ENCODE measurements around the gene MYO6. TPM values are rescaled to one million over a fixed set of nuclear protein-coding genes. Genes with fewer than 3 reads are reported as not detected.

The MYO6 gene
- total RNA-seq, 1 experiment from 2014 or later = 26.8 TPM

DNA sequence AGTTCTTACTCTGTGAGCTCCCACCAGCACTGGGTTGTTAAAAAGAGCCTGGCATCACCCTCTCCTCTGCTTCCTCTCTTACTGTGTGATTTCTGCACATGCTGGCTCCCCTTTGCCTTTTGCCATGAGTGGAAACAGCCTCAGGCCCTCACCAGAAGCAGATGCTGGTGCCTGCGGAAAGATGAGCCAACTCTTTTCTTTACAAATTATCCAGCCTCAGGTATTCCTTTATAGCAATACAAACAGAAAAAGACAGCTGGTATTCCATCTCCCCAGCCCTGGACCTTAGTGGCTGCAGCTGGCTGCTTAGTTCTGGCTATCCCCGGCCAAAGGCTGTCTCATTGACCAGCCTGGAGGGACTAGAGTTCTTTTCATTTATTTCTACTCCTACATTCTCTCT, 194.3 kb downstream of the MYO6 start:
- ChIA-PET CTCF (interaction anchor here (0.9 kb wide), 1 partner anchor 9 kb away, joined by 6 read pairs; no protein-coding TSS in a partner anchor), POLR2A (no interaction called here)
- intact Hi-C loops (cut with micrococcal nuclease) = no loop called here
- Mint-ChIP-seq H3K36me3 (ENCODE audit: insufficient read depth, unreplicated experiment) (peaks cover 4% of the 10 kb centered on the region), H3K4me1 (ENCODE audit: insufficient read depth, unreplicated experiment) (no peaks in the 10 kb centered on the region), H3K4me3 (ENCODE audit: unreplicated experiment) (no peak overlapping the region), H3K9me3 (ENCODE audit: unreplicated experiment) (no peaks in the 10 kb centered on the region), H3K27me3 (ENCODE audit: insufficient read depth, unreplicated experiment) (no peaks in the 10 kb centered on the region), H3K27ac (ENCODE audit: low read depth, unreplicated experiment) (no peak overlapping the region)
- BruUV-seq (replicated peaks) = no TSS peak
- TF ChIP-seq, protein P1, sequence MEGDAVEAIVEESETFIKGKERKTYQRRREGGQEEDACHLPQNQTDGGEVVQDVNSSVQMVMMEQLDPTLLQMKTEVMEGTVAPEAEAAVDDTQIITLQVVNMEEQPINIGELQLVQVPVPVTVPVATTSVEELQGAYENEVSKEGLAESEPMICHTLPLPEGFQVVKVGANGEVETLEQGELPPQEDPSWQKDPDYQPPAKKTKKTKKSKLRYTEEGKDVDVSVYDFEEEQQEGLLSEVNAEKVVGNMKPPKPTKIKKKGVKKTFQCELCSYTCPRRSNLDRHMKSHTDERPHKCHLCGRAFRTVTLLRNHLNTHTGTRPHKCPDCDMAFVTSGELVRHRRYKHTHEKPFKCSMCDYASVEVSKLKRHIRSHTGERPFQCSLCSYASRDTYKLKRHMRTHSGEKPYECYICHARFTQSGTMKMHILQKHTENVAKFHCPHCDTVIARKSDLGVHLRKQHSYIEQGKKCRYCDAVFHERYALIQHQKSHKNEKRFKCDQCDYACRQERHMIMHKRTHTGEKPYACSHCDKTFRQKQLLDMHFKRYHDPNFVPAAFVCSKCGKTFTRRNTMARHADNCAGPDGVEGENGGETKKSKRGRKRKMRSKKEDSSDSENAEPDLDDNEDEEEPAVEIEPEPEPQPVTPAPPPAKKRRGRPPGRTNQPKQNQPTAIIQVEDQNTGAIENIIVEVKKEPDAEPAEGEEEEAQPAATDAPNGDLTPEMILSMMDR (IDR thresholded peaks at IDR 0.05; ENCODE audit: unreplicated experiment) = no peak
- DNase-seq (ENCODE audit: unreplicated experiment) = no peak

DNA sequence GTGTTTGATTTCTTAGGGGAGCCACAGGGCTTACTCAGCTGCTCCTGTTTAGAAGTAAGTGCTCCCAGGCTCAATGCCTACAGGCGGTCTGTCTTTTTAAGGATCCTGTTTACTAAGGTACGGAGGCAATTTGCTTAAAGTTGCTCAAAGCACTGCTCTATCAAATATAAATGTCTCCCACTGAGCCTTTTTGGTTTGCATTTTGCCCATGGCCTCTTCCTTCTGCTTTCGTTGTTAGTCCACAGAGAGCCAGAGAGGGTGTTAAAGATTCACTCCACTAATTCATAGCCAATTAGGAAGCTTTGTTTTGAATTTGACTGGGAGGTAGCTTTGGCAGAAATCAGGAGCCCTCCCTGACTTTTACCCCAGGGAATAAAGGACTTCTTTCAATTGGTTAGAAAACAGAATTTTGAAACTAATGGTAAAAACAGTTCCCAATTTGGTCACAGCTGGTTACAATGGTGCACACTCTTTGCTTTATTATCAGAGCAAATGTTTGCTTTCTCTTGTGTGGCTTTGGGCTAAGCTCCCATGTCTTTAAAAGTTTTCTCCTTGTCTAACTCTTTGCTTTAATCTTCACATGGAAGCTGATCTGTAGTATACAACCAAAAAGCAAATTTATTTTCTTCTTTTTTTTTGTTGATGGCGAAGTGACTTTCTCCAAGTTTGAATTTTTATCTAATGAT, 197.2 kb downstream of the MYO6 start:
- Mint-ChIP-seq H3K4me3 (ENCODE audit: unreplicated experiment) (no peak overlapping the region), H3K27me3 (ENCODE audit: insufficient read depth, unreplicated experiment) (no peaks in the 10 kb centered on the region), H3K9me3 (ENCODE audit: unreplicated experiment) (no peaks in the 10 kb centered on the region), H3K36me3 (ENCODE audit: insufficient read depth, unreplicated experiment) (peaks cover 4% of the 10 kb centered on the region), H3K27ac (ENCODE audit: low read depth, unreplicated experiment) (no peak overlapping the region), H3K4me1 (ENCODE audit: insufficient read depth, unreplicated experiment) (no peaks in the 10 kb centered on the region)
- TF ChIP-seq, protein P1 (IDR thresholded peaks at IDR 0.05; ENCODE audit: unreplicated experiment) = no peak
- intact Hi-C loops (cut with micrococcal nuclease) = no loop called here
- no TSS peak for BruUV-seq (replicated peaks)
- DNase-seq (ENCODE audit: unreplicated experiment) = no peak
- ChIA-PET CTCF (interaction anchor here (0.7 to 3.6 kb wide), 2 partner anchors 12 to 1300 kb away, joined by 5 to 23 read pairs; no protein-coding TSS in a partner anchor), POLR2A (interaction anchor here (0.6 kb wide), 1 partner anchor 762 kb away, joined by 3 read pairs; no protein-coding TSS in a partner anchor)

DNA sequence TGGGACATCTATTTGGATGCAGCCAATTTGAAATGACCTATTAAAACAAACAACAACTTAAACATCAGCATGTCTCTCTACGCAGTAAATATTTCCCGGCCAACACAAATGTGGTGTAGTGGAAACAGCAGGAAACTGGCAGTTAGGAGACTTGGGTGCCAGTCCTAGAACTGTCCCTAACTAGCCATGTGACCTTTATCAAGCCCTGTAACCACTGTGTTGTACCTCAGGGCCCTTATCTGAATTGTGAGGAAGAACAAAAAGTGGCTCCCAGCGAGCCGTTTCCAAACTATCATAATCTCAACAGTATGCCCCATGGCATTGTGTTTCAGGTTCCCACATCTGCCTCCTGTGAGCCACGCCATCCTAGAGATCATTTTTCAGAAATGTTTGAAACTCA, 198.9 kb downstream of the MYO6 start:
- intact Hi-C loops (cut with micrococcal nuclease) = no loop called here
- TF ChIP-seq, protein P1 (IDR thresholded peaks at IDR 0.05; ENCODE audit: unreplicated experiment) = no peak
- no peak for DNase-seq (ENCODE audit: unreplicated experiment)
- Mint-ChIP-seq H3K27me3 (ENCODE audit: insufficient read depth, unreplicated experiment) (no peaks in the 10 kb centered on the region), H3K9me3 (ENCODE audit: unreplicated experiment) (no peaks in the 10 kb centered on the region), H3K4me1 (ENCODE audit: insufficient read depth, unreplicated experiment) (no peaks in the 10 kb centered on the region), H3K27ac (ENCODE audit: low read depth, unreplicated experiment) (no peak overlapping the region), H3K36me3 (ENCODE audit: insufficient read depth, unreplicated experiment) (no peaks in the 10 kb centered on the region), H3K4me3 (ENCODE audit: unreplicated experiment) (no peak overlapping the region)
- ChIA-PET CTCF (no interaction called here), POLR2A (no interaction called here)
- no TSS peak for BruUV-seq (replicated peaks)

DNA sequence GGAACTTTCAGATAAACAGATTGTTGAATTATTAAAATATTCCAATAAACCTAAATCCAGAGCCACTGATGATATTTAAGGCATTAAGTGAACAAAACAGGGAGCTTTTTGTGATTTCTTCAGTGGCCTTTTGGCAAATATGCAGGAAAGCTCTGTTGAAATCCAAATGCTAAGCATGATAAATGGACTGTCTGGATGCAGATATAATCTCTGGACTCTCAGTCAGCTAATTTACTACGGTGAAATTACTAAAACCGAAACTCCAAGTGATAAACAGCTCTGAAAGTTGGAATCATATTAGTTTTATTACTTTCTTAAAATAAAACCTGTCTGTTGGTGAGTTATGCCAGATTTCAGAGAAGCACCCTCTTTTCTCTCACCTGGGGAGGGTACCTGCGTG, 203.1 kb downstream of the MYO6 start:
- Mint-ChIP-seq H3K4me3 (ENCODE audit: unreplicated experiment) (no peak overlapping the region), H3K9me3 (ENCODE audit: unreplicated experiment) (no peaks in the 10 kb centered on the region), H3K27ac (ENCODE audit: low read depth, unreplicated experiment) (no peak overlapping the region), H3K36me3 (ENCODE audit: insufficient read depth, unreplicated experiment) (no peaks in the 10 kb centered on the region), H3K27me3 (ENCODE audit: insufficient read depth, unreplicated experiment) (peaks cover 13% of the 10 kb centered on the region), H3K4me1 (ENCODE audit: insufficient read depth, unreplicated experiment) (no peaks in the 10 kb centered on the region)
- DNase-seq (ENCODE audit: unreplicated experiment) = no peak
- intact Hi-C loops (cut with micrococcal nuclease) = no loop called here
- CTCF ChIA-PET = interaction anchor here (1.2 kb wide), 1 partner anchor 17 kb away, joined by 4 read pairs; no protein-coding TSS in a partner anchor
- POLR2A ChIA-PET = no interaction called here
- TF ChIP-seq, protein P1 (IDR thresholded peaks at IDR 0.05; ENCODE audit: unreplicated experiment) = no peak
- no TSS peak for BruUV-seq (replicated peaks)
